Coronary artery (tissue), 2 donors: Measurements from ENCODE around the gene TRIL.

Source experiments
- DNase-seq: peaks from one replicate; pipeline ENCODE4 v3.0.0-alpha.2; 2017; ENCODE audit warnings: low spot score
- H3K27ac ChIP-seq, 2 donors: fragments of 200-600 bp; sonication (generic); one replicate each; pipeline ENCODE4 v1.5.1; 2016 to 2019
- H3K4me3 ChIP-seq: fragments of 200-600 bp; sonication (generic); 2 replicates; pipeline ENCODE4 v1.5.1; 2016; ENCODE audit warnings: mild to moderate bottlenecking, moderate library complexity
- CTCF ChIP-seq: fragments of 200-600 bp; sonication (generic); IDR thresholded peaks from one replicate; pipeline ENCODE4 v1.5.1; 2019; ENCODE audit warnings: antibody characterized with exemption

Gene TRIL

GRCh38 chr7:28920424-28920823, 37.7 kb downstream of the TRIL start:
- TF ChIP-seq CTCF: no peak
- Histone ChIP-seq H3K4me3 (no peak overlapping the region), H3K27ac (no peak overlapping the region)
- no peak for DNase-seq

DNA sequence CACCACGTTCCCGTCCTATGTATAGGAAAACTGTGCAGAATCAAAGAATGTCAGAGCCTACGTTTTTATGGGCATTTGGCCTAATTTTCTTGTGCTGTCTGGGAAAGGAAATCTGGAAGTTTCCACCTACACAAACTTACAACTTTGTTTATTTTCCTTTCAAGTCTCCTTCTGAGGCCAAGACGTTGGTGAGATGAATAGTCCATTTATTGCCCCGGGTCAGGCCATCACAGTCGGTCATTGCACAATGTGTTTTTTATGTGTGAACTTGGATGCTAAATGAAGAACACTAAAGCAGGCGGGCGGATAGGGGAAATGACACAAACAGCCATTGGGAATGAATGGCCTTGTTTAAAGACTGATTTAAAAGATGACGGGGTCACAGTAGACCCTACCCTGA, 38.6 kb downstream of the TRIL start:
- no peak for DNase-seq
- Histone ChIP-seq H3K4me3 (no peak overlapping the region), H3K27ac (no peak overlapping the region)
- TF ChIP-seq CTCF: no peak

- no peak for DNase-seq
- no peak for TF ChIP-seq CTCF
- no peak overlapping the region for H3K4me3 ChIP-seq
- no peak overlapping the region for H3K27ac ChIP-seq
Measured at GRCh38 chr7:28908775-28909174, 49.4 kb downstream of the TRIL start.

GRCh38 chr7:28905464-28905863, 52.7 kb downstream of the TRIL start:
- no peak overlapping the region for H3K4me3 ChIP-seq

DNA sequence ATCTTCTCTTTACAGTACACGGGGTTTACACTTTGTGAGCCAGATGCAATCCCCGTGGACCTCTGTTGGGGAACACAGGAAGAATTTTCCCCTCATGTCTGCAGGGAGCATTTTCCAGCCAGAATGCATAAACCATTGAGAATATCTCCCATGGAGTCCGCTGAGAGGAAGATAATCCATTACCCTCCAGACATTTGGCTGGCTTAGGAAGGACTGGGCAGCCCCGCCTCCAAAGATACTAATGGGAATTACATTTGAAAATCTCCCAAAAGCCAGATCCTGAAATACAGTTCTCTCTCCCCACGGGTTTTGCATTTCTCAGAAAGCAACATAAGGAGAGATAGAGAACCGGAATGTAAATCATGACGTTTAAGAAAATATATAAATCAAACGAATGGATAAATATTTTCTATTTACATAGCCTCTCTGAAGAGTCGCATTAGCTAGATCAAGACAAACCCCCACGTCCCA, 53.5 kb downstream of the TRIL start:
- no peak for TF ChIP-seq CTCF
- no peak for DNase-seq
- no peak overlapping the region for H3K27ac ChIP-seq
- peak overlapping the region; percentile 49 for H3K4me3 ChIP-seq

More at GRCh38 chr7:28905464-28905863, 52.7 kb downstream of the TRIL start:
- no peak for TF ChIP-seq CTCF
- no peak for DNase-seq
- no peak overlapping the region for H3K27ac ChIP-seq

- no peak for TF ChIP-seq CTCF
- DNase-seq: no peak
- Histone ChIP-seq H3K27ac (no peak overlapping the region), H3K4me3 (peak overlapping the region; percentile 49)
Measured at GRCh38 chr7:28903730-28904577, 54.2 kb downstream of the TRIL start.
